HepG2 (cell line): ENCODE measurements around the gene GRB2. TPM values are rescaled to one million over a fixed set of nuclear protein-coding genes. Genes with fewer than 3 reads are reported as not detected.

Source experiments
- FOXP4 ChIP-seq: sonication (generic); formaldehyde crosslinking; IDR thresholded peaks from 2 replicates; pipeline ENCODE4 v1.4.0; 2020; ENCODE audit warnings: missing genetic modification reagents
- HMGXB4 ChIP-seq, 2 experiments: sonication (generic) in 1 of 2; formaldehyde crosslinking in 1 of 2; IDR thresholded peaks; 2 replicates each; pipeline versions ENCODE4 v1.4.0 to v1.6.1; 2018 to 2020; ENCODE audit warnings: missing genetic modification reagents in 2 of 2, borderline replicate concordance in 1 of 2, low read depth in 1 of 2, mild to moderate bottlenecking in 1 of 2, missing biosample characterization in 1 of 2
- KLF16 ChIP-seq, 2 experiments: sonication (generic) in 1 of 2; formaldehyde crosslinking in 1 of 2; IDR thresholded peaks; 2 replicates each; pipeline versions ENCODE4 v1.6.1 to v1.8.0; 2016 to 2023; ENCODE audit warnings: missing genetic modification reagents in 2 of 2, missing compliant biosample characterization in 1 of 2
- KMT2B ChIP-seq: IDR thresholded peaks from 2 replicates; pipeline ENCODE4 v1.6.1; 2016; ENCODE audit warnings: missing genetic modification reagents, missing compliant biosample characterization
- RAD21 ChIP-seq: fragments of 450-650 bp; formaldehyde crosslinking; IDR thresholded peaks from 2 replicates; pipeline ENCODE4 v1.5.0; 2020; ENCODE audit warnings: mild to moderate bottlenecking
- TCF12 ChIP-seq, 2 experiments: fragments of 450-650 bp in 1 of 2; sonication (generic) in 1 of 2; formaldehyde crosslinking in 1 of 2; IDR thresholded peaks; 2 replicates each; pipeline versions ENCODE4 v1.6.1 to v1.8.0; 2017 to 2022; ENCODE audit warnings: antibody characterized with exemption in 1 of 2, mild to moderate bottlenecking in 1 of 2, missing genetic modification reagents in 1 of 2, moderate library complexity in 1 of 2
- TGIF2 ChIP-seq: IDR thresholded peaks from 2 replicates; pipeline ENCODE4 v1.6.1; 2016; ENCODE audit warnings: control low read depth, missing compliant biosample characterization
- THAP7 ChIP-seq: sonication (generic); formaldehyde crosslinking; IDR thresholded peaks from 2 replicates; pipeline ENCODE4 v1.8.1; 2023; ENCODE audit warnings: mild to moderate bottlenecking, missing genetic modification reagents
- ZBTB37 ChIP-seq: sonication (generic); formaldehyde crosslinking; IDR thresholded peaks from 2 replicates; pipeline ENCODE4 v1.4.0; 2020; ENCODE audit warnings: mild to moderate bottlenecking, missing genetic modification reagents
- ZFP82 ChIP-seq: sonication (generic); formaldehyde crosslinking; IDR thresholded peaks from 2 replicates; pipeline ENCODE4 v1.5.1; 2020; ENCODE audit warnings: mild to moderate bottlenecking, missing genetic modification reagents, borderline replicate concordance
- ZNF282 ChIP-seq: fragments of 450-650 bp; IDR thresholded peaks from 2 replicates; pipeline ENCODE4 v1.6.1; 2018; ENCODE audit not compliant: partially characterized antibody
- ZNF333 ChIP-seq: sonication (generic); formaldehyde crosslinking; IDR thresholded peaks from 2 replicates; pipeline ENCODE4 v1.4.0; 2020; ENCODE audit warnings: mild to moderate bottlenecking, missing genetic modification reagents, borderline replicate concordance
- ZNF557 ChIP-seq: sonication (generic); formaldehyde crosslinking; IDR thresholded peaks from 2 replicates; pipeline ENCODE4 v1.4.0; 2020; ENCODE audit warnings: missing genetic modification reagents
- ZNF576 ChIP-seq: sonication (generic); formaldehyde crosslinking; IDR thresholded peaks from 2 replicates; pipeline ENCODE4 v1.4.0; 2020; ENCODE audit warnings: mild to moderate bottlenecking, missing genetic modification reagents
- ZNF703 ChIP-seq: sonication (generic); formaldehyde crosslinking; IDR thresholded peaks from 2 replicates; pipeline ENCODE4 v1.5.1; 2020; ENCODE audit warnings: missing genetic modification reagents, mild to moderate bottlenecking, moderate library complexity, borderline replicate concordance
- polyA plus RNA-seq, 8 experiments: library from polyadenylated mRNA; depleted of rRNA in 3 of 8; stranded (reverse) in 7 of 8; unstranded in 1 of 8; fragments of >200 nt; fragmentation: Illumina TruSeq in 4 of 8; extraction: Trizol in 4 of 8; gene quantifications; 2 replicates each; pipeline versions ENCODE4 v1.2.1 to v1.2.3, GENCODE V29; 2011 to 2016; ENCODE audit warnings: low read depth in 4 of 8, missing spikeins in 1 of 8, mixed read lengths in 1 of 8; ENCODE audit not compliant: insufficient read depth in 1 of 8
- total RNA-seq, 5 experiments: library from RNA; depleted of rRNA; stranded (reverse); fragments of >200 nt; fragmentation: Illumina TruSeq; extraction: Trizol; gene quantifications; 2 replicates each; pipeline ENCODE4 v1.2.3, GENCODE V29; 2016; ENCODE audit warnings: low read depth in 1 of 5
- TF ChIP-seq, protein P1 (sequence below): sonication (generic); formaldehyde crosslinking; IDR thresholded peaks from 2 replicates; pipeline ENCODE4 v1.5.1; 2020; ENCODE audit warnings: missing genetic modification reagents, mild to moderate bottlenecking, borderline replicate concordance

Gene GRB2
- total and polyA plus RNA-seq, 2 of the 13 experiments (the other 11 are each of a cell fraction or from before 2014, with no cell fraction given) = 84.6 to 92.3 TPM

GRCh38 chr17:75288770-75289114 is 116.7 kb downstream of the GRB2 start (continued):
- peak; percentile 40; the same call in 1 of the 2 replicates for TF ChIP-seq ZNF576 (CRISPR knock-in tag)
- peak; percentile 54; the same call in 1 of the 2 replicates for TF ChIP-seq ZNF557
- 0 out of 2 replicates have a peak, but pooled peaks have one; percentile 12 for TF ChIP-seq RAD21
- TF ChIP-seq ZBTB37 (CRISPR knock-in tag) = peak; percentile 77; the same call in 1 of the 2 replicates
- TF ChIP-seq TCF12 (IDR thresholded peaks at IDR 0.05) = no peak
- 0 out of 2 replicates have a peak, but pooled peaks have one; percentile 32 for TF ChIP-seq TCF12 (CRISPR knock-in tag; IDR thresholded peaks at IDR 0.05)
- TF ChIP-seq ZNF282 = no peak
- peak; percentile 44; the same call in 1 of the 2 replicates for TF ChIP-seq THAP7 (CRISPR knock-in tag)
- TF ChIP-seq FOXP4 (CRISPR knock-in tag) = peak; percentile 33; the same call in 1 of the 2 replicates
- no peak for TF ChIP-seq ZNF333
- 0 out of 2 replicates have a peak, but pooled peaks have one; percentile 38 for TF ChIP-seq ZFP82 (CRISPR knock-in tag)
- TF ChIP-seq TGIF2 (CRISPR knock-in tag) = peak; percentile 83
- peak; percentile 48; the same call in 1 of the 2 replicates for TF ChIP-seq ZNF703
- TF ChIP-seq HMGXB4 (CRISPR knock-in tag; IDR thresholded peaks at IDR 0.05; ENCODE audit: borderline replicate concordance in 1 of 2, low read depth in 1 of 2) = no peak
- no peak for TF ChIP-seq KMT2B (CRISPR knock-in tag)
- TF ChIP-seq, protein P1, sequence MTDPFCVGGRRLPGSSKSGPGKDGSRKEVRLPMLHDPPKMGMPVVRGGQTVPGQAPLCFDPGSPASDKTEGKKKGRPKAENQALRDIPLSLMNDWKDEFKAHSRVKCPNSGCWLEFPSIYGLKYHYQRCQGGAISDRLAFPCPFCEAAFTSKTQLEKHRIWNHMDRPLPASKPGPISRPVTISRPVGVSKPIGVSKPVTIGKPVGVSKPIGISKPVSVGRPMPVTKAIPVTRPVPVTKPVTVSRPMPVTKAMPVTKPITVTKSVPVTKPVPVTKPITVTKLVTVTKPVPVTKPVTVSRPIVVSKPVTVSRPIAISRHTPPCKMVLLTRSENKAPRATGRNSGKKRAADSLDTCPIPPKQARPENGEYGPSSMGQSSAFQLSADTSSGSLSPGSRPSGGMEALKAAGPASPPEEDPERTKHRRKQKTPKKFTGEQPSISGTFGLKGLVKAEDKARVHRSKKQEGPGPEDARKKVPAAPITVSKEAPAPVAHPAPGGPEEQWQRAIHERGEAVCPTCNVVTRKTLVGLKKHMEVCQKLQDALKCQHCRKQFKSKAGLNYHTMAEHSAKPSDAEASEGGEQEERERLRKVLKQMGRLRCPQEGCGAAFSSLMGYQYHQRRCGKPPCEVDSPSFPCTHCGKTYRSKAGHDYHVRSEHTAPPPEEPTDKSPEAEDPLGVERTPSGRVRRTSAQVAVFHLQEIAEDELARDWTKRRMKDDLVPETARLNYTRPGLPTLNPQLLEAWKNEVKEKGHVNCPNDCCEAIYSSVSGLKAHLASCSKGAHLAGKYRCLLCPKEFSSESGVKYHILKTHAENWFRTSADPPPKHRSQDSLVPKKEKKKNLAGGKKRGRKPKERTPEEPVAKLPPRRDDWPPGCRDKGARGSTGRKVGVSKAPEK (CRISPR knock-in tag) = 0 out of 2 replicates have a peak, but pooled peaks have one; percentile 45
- TF ChIP-seq KLF16 (CRISPR knock-in tag; IDR thresholded peaks at IDR 0.05) = no peak; a peak in 1 of 4 replicates
